Measurements from ENCODE around the gene TRIM27.
"Not testable (repeated sequence)": the region's sequence is repeated elsewhere in the genome, so short reads cannot be mapped to it uniquely, and the experiment has no call there.

Gene TRIM27

DNA sequence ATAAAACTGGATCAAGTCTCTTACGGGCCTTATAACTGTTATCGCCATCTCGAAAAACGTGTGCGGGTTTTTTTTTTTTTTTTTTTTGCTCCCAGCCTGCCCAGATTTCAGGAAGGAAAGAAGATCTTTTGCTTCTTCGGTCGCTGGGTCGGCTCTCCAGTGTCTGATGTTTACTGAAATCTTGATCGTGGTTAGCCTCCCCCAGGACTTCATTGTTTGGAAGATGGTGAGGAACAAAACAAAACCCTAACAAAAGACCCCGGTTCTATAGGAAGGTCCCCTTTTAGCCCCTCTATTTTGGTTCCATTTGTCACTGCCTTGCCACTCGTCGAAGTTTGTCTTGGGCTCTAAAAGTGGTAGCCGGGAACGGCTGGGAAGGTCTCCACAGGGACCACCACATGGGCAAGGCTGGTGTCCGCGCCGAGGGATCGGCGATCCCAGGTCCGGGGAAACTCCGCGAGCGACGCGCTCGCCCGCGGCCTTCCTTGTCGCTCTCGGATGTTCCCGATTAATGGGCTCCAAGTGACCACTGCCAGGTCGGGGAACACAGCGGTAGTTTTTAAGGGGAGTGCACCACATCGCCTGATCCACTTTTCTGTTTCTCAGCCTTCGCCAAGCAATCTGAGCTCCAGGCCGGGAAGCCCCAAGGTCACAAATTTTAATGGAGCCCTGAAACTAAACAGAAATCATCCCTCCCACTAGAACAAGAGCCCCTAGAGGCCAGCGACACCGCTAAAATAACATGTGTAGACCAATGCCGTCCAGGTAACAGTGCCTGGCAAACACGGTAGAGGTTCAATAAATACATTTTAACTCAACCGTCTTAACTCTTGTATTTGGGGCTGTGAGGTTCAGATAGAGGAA is 27.0 kb downstream of the TRIM27 start:
- DNase-seq (ENCODE audit: low spot score) = peak; percentile 43

DNA sequence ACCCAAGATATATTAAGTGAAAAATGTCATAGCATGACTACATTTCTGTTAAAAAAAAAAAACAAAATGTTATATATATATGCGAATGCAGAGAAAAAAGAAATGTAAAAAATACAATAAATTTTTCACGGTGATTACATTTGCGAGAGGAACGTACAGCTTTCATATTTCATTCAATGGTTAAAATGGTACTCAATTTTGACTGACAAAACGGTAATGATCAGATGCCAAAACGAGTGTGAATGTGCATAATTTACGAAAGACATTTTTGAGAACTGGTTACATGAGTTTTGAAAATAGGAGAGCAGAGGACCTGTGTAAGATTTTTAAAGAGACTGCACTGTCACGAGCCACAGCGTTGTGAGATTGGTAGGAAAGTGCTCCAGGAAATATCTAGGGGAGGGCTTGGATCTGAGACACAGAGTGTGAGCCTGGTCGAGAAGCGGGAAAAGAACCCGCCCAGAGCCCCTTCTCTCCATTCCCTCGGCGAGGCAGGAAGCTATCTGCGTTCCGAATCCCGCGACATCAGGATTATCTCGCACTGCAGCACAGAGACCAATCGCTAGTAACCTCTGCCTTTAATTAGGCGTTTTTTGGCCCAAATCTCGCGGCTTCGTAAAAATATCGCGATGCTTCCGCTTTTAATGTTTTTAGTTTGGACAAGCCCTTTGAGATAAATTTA is 28.5 kb downstream of the TRIM27 start:
- peak; percentile 95 for DNase-seq (ENCODE audit: low spot score)

DNA sequence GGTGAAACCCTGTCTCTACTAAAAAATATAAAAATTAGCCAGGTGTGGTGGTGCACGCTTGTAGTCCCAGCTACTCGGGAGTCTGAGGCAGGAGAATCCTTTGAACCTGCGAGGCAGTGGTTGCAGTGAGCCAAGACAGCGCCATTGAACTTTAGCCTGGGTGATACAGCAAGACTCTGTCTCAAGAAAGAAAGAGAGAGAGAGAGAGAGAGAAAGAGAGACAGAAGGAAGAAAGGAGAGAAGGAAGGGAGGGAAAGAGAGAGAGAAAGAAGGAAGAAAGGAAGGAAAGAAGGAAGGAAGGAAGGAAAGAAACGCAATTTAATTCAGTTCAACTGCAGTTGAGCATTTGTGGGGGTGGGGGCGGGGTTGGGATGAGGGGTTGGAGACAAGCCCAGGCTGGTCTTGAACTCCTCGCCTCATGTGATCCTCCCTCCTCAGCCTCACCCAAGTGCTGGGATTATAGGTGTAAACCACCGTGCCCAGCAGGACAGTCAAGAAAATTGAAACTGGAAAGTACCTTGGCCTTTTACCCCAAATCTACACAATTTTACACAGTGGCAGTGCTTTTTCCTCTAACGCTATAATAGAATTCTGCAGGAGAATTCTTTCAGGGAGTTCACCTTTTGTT is 30.5 kb downstream of the TRIM27 start:
- DNase-seq (ENCODE audit: low spot score) = no peak

DNA sequence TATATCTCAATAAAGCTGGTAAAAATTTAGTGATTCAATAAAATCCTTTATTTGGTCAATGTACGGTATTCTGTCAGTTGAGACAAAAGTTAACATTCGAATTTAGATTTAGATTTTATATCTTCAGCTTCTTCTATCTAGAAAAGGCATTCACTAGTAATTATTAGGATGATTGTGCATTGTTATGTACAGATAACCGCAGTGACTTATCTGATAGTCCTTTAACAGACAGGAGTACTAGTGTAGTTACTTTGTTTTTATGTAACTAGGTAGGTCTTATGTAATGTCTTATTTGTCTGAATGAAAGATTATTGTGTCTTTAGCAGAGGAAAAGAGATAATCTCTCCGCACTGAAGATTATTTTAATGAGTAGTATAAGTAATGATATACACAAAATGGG is 31.3 kb downstream of the TRIM27 start:
- no peak for DNase-seq (ENCODE audit: low spot score)

DNA sequence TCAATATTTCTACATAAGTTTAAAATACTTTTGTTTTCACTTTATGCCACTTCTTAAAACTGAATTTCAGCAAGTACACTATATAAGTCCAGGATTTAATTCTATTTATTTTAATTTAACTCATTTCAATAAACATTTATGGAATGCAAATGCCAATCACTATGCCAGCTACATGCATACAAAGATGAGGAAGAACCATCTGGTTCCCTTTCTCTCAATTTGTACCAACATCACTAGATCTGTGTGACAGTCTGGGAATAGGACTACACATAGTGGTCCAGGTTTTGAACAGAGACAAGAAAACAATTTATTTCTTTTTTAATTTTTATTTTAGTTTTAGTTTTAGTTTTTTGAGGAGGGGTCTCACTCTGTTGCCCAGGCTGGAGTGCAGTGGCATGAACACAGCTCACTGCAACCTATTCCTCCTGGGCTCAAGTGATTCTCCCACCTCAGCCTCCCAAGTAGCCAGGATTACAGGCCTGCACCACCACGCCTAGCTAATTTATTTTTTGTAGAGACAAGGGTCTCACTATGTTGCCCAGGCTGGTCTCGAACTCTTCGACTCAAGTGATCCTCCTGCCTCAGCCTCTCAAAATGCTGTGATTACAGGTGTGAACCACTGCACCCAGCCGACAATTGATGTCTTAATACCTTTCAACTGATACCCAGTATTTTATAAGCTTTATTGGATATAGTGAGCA is 35.8 kb downstream of the TRIM27 start:
- DNase-seq (ENCODE audit: low spot score) = no peak

DNA sequence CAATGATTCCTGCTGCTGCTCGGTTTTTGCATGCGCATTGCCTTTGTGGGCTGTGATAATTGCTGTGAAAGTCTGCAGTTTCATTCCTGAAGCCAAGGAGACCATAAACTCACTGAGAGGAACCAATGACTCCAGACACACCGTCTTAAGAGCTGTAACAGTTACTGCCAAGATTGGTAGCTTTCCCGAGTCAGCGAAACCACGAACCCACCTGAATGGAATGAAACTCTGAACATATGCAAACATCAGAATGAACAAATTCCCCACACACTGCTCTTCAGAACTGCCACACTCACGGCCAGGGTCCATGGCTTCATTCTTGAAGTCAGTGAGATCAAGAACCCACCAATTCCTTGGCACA is 37.7 kb downstream of the TRIM27 start:
- no peak for DNase-seq (ENCODE audit: low spot score)

DNA sequence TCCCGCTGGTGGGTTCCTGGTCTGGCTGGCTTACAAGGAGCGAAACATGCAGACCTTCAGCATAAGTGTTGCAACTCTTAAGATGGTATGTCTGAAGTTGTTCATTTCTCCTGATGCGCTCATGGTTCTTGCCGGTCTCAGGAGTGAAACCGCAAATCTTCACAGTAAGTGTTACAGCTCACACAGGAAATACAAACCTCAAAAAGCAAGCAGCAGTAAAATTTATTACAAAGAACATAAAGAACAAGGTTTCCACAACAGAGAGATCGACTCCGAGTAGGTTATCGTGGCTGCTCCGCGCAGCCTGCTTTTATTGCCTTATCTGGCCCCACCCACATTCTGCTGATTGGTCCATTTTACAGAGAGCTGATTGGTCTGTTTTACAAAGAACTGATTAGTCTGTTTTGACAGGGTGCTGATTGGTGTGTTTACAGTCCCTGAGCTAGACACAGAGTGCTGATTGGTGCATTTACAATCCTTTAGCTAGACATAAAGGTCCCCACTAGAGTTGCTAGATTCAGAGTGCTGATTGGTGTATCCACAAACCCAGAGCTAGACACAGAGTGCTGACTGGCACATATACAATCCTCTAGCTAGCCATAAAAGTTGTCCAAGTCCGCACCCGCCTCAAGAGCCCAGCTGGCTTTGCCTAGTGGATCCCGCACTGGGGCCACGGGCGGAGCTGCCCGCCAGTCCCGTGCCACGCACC is 39.2 kb downstream of the TRIM27 start:
- DNase-seq (ENCODE audit: low spot score) = peak; percentile 85

DNA sequence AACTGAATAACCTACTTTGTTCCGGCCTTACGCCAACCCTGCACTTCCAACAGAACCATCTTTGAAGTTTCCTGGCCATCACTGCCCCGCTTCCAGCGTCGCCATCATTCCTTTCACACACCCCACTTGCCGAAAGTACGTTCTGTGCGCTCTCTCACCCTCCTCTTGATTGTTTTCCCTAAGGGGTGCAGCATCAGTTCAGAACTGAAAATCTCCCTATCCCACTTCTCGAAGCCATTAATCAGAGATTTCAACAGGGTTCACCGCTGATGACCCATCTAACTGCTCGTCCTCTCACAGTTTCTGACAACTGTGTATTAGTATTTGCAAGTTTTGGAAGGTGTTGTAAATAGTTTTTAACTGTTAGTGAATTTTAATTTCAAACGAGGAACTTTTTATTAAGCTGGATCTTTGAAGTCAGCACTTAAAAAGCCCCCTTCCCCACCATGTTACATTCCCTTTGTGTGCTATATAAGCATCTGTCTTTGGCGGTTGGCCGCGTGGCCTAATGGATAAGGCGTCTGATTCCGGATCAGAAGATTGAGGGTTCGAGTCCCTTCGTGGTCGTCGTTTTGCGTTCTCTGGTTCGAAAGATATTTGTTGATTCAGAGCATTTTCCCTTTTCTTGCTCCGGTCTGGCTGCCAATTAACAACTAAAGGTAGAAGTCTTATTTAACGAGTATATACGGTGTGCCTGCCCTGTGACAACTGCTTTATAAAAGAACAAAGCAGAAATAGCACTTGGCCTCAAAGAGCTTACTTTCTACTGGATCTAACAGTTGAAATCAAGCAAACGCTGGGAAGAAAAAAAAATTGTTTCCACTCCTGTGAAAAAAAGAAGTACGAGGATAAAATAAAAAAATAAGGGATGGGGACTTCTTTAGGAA is 42.6 kb downstream of the TRIM27 start:
- peak; percentile 78 for DNase-seq (ENCODE audit: low spot score)

DNA sequence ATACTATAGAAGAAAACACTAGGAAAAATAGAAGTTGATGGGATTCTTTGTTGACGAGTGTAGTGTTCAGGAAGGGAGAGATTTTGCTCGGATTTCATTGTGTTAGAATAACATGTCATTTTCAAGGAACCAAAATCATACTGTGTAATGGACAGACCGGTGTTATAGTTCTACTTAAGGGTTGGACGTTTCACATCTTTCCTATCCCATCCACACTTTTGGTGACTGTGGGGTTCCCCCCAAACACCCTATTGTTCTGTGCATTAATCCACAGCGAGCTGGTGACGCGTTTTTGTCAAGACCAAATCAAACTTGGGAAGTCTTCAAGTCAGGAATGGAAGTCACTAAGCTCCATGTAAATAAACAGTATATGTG is 43.3 kb downstream of the TRIM27 start:
- no peak for DNase-seq (ENCODE audit: low spot score)

DNA sequence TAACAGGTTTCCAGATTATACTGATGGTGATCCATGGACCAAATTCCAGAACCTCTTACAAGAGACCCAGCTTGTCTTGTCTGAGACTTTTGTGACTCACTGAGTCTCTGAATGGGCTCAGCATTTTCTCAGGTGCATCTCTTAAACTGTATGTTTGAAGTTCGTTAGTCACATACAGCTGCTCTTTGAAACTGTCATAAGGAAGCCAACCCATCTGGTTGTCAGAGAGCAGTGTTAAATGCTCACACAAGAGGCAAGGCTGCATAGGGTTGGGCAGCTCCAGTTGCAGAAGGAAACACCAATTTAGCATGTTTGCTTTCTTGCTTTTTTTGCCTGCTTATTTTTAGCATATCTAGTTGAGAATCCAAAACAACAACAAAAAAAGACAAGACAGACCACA is 47.1 kb downstream of the TRIM27 start:
- DNase-seq (ENCODE audit: low spot score) = no peak

DNA sequence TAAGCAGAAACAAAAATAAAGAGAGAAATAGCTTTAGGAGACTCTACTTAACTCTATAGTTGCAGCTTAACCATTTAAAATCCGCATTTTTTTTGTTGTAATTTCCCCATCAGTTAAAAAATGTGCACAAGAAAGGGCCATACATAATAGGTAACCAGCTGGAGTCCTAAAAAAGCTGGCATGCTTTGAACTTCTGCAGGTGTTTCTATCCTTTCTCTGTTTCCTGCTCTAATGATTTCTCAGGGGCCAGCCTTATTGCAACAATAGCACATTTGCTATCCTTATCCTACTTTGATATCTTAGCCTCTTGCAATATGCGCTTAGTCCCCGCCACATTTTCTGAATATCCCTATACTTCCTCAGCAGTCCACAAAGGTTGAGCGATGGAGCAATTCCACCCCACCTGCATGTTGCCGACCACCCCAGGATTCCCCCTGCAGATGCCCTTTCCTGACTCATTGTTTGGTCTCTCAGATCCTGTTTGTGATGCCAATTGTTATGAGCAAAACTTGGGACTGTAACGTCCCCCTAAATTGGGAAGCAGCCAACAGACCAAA is 48.5 kb downstream of the TRIM27 start:
- no peak for DNase-seq (ENCODE audit: low spot score)

DNA sequence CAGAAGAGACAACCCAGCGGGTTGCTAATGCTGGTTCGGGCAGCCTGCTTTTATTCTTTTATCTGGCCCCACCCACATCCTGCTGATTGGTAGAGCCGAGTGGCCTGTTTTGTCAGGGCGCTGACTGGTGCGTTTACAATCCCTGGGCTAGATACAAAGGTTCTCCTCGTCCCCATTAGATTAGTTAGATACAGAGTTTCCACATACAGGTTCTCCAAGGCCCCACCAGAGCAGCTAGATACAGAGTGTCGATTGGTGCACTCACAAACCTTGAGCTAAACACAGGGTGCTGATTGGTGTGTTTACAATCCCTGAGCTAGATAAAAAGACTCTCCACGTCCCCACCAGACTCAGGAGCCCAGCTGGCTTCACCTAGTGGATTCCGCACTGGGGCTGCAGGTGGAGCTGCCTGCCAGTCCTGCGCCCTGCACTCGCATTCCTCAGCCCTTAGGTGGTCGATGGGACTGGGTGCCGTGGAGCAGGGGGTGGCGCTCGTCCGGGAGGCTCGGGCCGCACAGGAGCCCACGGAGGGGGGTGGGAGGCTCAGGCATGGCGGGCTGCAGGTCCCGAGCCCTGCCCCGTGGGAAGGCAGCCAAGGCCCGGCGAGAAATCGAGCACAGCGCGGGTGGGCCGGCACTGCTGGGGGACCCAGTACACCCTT is 51.5 kb downstream of the TRIM27 start:
- not testable (repeated sequence) for DNase-seq (ENCODE audit: low spot score)

DNA sequence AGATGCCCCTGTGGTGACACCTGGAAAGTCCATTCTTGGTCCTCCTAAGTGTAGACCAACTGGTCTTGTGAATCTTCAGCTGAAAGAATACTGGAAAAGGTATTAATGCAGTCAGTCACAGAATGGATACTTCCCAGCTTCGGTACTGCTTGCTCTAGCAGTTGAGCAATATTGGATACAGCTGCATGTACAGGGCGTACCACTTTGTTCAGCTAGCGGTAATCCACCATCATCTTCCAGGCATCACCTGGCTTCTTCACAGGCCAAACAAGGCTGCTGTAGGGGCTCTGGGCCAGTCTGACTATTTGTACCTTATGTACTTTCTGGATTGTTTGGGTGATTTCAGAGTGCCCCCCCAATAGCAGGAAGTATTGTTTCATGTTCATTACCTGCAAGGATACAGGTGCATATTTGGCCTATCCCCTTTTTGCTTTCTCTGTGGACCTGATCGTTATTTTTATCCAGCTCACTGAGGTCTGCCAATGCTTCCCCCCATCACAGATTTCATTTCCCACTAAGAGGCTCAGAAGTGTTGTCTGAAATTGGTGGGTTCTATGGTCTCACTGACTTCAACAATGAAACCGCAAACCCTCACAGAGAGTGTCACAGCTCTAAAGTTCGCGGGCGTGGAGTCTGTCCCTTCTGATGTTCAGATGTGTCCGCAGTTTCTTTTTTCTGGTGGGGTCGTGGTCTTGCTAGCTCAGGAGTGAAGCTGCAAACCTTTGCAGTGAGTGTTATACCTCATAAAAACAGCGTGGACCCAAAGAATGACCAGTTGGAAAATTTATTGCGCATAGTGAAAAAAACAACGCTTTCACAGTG is 52.2 kb downstream of the TRIM27 start:
- DNase-seq (ENCODE audit: low spot score) = no peak

DNA sequence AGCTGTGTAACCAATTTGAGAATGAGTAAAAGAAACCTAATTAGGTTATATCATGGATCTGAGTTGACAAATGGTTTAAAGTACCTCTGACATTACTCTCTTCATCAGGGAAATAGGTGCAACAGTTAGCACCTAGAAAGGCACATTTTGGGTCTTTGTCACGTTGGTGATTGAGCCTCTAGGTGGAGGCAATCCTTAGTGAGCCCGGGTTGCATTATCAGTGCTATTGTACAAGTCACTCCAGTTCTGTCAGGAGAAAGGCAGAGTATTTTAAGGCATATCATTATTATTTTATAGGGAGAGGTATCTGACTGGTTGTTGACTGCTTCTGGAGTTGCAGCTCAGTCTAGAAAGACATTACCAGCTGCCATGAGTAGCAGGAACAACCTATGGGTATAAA is 54.9 kb downstream of the TRIM27 start:
- no peak for DNase-seq (ENCODE audit: low spot score)

DNA sequence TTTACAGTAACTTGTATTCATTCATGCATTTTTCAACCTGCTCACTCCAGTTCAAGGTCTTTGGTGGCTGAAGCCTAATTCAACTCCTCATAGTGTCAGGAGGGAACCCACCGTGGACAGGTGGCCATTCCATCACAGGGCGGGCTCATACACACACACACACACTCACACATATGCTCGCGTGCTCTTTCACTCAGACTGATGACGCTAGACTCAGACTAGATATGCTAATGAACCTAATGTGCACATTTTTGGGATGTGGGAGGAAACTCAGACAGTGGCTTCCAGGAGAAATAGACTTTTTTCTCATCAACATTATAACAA is 56.7 kb downstream of the TRIM27 start:
- DNase-seq (ENCODE audit: low spot score) = peak; percentile 22

DNA sequence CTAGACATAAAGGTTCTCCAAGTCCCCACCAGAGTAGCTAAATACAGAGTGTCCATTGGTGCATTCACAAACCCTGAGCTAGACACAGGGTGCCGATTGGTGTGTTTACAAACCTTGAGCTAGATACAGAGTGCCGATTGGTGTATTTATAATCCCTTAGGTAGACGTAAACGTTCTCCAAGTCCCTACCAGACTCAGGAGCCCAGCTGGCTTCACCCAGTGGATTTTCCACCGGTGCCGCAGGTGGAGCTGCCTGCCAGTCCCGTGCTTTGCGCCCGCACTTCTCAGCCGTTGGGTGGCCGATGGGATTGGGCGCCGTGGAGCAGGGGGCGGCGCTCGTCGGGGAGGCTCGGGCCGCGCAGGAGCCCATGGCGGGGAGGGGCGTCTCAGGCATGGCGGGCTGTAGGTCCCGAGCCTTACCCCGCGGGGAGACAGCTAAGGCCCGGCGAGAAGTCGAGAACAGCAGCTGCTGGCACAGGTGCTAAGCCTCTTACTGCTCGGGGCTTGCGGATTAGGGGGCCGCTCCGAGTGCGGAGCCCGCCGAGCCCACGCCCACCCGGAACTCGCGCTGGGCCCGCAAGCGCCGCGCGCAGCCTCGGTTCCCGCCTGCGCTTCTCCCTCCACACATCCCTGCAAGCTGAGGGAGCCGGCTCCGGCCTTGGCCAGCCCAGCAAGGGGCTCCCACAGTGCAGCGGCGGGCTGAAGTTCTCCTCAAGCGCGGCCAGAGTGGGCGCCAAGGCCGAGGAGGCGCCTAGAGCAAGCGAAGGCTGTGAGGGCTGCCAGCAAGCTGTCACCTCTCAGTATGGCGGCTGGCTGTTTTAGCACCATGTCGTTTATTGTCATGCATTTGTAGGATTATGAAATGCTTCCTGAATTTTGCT is 57.3 kb downstream of the TRIM27 start:
- DNase-seq (ENCODE audit: low spot score) = peak; percentile 75

DNA sequence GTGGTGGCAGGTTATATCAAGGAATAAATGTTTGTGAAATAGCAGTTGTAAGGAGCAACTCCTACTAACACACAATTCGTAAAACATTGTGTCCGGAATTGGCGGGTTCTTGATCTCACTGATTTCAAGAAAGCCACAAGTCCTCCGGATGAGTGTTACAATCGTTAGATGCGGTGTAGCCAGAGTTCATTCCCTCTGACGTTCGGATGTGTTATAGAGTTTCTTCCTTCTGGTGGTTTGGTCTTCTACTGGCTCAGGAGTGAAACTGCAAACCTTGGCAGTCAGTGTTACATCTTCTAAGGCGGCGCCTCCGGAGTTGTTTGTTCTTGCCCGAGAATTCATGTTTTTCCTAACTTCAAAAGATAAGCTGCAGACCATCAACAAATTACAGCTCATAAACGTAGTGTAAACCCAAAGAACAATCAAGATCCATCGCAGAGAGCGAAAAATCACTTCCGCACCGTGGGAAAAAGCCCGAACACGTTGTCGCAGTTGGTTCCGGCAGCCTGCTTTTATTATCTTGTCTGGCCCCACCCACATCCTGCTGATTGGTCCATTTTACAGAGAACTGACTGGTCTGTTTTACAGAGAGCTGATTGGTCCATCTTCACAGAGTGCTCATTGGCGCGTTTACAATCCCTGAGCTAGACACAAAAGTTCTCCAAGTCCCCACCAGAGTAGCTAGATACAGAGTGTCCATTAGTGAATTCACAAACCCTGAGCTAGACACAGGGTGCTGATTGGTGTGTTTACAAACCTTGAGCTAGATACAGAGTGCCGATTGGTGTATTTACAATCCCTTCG is 58.2 kb downstream of the TRIM27 start:
- peak; percentile 65 for DNase-seq (ENCODE audit: low spot score)
